Ureter (tissue), 1 donor: Measurements from ENCODE around the gene CDK17. TPM values are rescaled to one million over a fixed set of nuclear protein-coding genes. Genes with fewer than 3 reads are reported as not detected.
"Not testable (repeated sequence)": the region's sequence is repeated elsewhere in the genome, so short reads cannot be mapped to it uniquely, and the experiment has no call there.

Experiments
- DNase-seq: peaks from one replicate; pipeline ENCODE4 v3.0.0-alpha.2; 2020; ENCODE audit warnings: low spot score
- total RNA-seq: library from RNA; stranded (reverse); gene quantifications from one replicate; pipeline ENCODE4 v1.2.4, GENCODE V29; 2023
- donor health status: DM: yes; HTN: yes; CAD: no.

Gene CDK17
- total RNA-seq, 1 donor from 2014 or later = 40.9 TPM

DNA sequence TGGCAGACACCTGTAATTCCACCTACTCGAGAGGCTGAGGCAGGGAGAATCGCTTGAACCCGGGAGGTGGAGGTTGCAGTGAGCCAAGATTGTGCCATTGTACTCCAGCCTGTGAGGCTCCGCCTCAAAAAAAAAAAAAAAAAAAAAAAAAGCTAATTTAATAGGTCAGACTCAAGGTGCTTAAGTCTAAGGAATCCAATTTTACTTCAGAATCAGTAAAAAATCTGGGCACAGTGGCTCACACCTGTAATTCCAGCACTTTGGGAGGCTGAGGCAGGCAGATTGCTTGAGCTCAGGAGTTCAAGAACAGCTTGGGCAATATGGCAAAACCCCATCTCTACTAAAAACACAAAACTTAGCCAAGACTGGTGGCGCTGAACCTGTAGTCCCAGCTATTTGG is 7.0 kb downstream of the CDK17 start:
- DNase-seq = not testable (repeated sequence)

DNA sequence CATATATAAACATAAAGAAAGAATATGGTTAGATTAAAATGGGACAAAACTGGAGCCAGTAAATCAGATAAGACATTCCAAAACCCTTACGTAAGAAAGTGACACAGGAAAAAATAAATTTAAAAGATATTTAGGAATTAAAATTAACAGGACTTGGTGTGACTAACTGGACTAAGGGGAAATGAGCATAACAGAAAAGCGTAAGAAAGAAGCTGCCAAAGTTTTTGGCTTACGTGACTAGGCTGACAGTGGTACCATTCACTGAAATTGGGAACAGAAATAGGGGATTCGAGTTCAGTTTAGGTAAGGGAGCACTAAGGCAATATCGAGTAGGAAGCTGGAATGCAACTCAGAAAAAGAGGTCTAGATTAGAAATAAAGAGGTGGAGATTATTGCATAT is 7.8 kb downstream of the CDK17 start:
- no peak for DNase-seq

DNA sequence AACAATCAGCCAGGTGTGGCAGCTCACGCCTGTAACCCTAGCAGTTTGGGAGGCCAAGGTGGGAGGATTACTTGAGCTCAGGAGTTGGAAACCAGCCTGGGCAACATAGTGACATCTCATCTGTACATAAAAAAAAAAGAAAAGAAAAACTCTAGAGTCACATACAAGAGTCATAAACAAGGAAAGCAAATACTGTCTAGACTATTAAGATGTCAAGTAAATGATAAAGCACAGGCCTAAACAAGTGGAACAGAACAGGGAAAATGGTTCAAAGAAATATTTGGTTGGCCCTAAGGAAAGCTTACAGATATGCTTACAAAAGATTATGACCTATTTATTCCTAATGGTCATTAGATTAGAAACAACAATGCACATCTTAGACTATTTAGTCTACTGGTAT is 12.3 kb downstream of the CDK17 start:
- no peak for DNase-seq

DNA sequence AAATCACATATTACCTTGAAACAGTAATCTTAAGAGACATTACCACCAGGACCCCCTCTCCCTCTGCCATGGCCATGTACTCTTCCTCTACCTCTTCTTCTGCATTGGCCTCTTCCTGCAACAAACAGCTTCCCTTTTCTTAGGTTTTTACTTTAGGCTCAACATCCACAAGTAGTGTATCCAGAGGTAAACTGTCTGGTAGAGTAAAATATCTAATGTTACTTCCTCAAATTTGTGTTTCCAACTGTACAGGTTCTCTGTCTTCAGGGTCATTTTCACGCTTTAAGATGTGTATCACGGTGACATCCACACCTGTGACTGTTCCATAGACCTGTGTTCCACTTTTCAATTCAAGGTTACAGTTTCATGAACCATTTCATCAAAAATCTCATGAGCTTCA is 13.4 kb downstream of the CDK17 start:
- DNase-seq = no peak

DNA sequence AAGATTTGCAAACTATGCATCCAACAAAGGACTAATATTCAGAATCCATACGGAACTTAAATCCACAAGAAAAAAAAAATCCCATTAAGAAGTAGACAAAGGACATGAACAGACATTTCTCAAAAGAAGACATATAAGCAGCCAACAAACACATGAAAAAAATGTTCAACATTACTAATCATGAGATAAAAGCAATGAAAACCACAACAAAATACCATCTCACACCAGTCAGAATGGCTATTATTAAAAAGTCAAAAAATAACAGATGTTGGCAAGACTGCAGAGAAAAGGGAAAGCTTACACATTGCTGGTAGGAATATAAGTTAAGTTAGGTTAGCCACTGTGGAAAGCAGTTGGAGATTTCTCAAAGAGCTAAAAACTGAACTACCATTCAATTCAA is 16.2 kb downstream of the CDK17 start:
- no peak for DNase-seq

DNA sequence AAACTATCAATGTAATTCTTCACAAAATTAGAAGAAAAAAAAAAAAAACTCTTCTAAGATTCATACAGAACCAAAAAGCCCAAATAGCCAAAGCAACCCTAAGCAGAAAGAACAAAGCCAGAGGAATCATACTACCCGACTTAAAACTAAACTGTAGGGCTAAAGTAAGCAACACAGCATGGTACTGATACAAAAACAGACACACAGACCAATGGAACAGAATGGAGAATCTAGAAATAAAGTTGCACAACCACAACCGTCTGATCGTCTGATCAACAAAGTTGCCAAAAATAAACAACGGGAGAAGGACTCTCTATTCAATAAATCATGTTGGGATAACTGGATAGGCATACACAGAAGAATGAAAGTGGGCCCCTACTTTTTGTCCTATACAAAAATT is 16.9 kb downstream of the CDK17 start:
- no peak for DNase-seq

DNA sequence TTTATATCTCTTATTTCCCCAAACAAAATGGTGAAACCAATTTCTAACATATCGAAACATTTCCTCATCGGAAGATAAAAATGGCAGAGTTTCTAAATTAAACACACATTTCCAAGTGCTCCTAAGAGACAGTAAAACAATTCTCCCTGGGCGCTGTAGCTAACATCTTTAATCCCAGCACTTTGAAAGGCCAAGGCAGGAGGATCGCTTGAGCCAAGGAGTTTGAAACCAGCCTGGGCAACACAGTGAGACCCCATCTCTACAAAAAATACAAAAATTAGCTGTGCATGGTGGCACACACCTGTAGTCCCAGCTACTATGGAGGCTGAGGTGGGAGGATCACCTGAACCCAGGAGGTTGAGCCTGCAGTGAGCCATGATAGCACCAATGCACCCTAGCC is 20.5 kb downstream of the CDK17 start:
- DNase-seq = not testable (repeated sequence)

DNA sequence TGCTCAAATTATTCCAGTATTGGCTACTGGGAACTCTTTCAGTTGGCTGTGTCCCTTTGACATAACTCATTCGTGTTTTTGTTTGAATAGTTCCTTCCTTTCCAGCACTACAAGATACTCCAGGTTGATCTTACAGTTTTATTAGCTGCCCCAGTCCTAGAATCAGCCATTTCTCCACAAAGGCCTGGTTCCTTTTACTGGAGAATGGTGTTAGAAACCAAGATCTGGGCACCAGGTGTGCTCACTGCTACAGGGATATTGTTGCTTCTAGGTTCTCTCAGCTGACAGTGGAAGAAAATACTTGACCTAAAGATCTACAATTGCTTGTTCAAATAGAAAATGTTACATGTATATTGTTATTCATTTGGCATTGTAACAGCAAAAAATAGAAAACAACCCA is 21.9 kb downstream of the CDK17 start:
- DNase-seq = no peak

DNA sequence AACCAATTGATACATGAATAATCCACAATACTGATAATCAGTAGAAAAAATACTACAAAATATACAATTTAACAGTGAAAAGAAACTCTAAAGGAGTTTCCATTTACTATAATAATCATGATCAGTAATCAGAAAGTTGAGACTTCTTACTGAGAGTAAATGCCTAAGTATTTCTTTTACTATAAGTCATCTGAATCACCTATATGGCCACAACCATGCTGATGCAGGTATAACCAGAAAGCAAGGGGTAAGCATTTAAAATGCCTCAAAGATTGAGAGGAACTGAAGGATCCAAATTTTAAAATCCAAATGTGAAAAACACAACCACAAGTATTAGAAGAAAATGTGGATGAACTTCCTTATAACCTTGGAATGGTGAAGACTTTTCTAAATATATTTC is 23.4 kb downstream of the CDK17 start:
- DNase-seq = no peak

DNA sequence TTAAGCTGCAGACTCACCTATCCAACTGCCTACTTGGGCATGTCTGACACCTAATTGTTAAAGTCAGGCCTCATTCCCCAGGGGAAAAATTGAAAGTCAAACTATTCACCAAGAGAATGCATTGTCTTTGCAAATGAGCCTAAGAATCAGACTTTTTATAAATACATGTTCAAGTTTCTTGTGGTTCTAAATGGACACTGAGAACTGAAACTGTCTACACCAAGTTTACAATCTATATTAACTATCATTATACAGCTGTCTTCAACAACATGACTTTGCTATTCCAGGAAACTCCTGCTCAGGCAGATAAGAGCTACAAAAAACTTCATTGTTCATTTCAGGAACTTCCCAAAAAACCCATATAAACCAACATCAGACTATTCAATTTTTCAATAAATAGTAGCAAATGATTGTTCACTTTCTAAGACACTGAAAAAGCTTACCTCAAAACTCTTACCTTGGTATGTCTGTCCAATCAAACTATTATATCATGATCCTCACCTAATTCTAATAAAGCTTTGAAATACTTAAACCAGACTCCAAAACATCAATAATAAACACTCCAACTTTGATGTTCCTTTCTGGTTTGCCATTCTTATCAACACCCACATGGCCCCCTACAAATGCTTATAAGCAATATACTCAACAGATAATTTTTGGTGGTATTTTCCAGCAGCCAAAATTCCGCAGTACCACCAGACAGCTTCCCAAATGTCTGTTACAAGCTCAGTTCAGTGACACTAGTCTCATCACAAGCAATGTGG is 24.2 kb downstream of the CDK17 start:
- DNase-seq = no peak

DNA sequence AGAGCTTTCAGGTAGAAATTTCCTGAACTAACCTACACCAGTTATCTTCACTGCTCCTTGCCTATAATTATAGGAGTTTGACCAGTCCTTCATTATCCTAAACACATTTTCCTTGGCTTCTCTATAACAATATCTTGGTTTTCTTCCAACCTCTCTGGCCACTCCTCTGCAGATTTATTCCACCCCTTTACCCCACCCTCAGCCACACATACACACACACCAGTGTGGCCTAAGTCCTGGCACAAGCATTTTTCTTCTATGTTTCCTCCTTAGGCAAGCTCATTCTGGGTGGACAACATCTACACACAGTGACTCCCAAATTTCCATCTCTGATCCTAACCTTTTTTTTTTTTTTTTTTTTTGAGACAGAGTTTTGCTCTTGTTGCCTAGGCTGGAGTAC is 25.1 kb downstream of the CDK17 start:
- DNase-seq = no peak

DNA sequence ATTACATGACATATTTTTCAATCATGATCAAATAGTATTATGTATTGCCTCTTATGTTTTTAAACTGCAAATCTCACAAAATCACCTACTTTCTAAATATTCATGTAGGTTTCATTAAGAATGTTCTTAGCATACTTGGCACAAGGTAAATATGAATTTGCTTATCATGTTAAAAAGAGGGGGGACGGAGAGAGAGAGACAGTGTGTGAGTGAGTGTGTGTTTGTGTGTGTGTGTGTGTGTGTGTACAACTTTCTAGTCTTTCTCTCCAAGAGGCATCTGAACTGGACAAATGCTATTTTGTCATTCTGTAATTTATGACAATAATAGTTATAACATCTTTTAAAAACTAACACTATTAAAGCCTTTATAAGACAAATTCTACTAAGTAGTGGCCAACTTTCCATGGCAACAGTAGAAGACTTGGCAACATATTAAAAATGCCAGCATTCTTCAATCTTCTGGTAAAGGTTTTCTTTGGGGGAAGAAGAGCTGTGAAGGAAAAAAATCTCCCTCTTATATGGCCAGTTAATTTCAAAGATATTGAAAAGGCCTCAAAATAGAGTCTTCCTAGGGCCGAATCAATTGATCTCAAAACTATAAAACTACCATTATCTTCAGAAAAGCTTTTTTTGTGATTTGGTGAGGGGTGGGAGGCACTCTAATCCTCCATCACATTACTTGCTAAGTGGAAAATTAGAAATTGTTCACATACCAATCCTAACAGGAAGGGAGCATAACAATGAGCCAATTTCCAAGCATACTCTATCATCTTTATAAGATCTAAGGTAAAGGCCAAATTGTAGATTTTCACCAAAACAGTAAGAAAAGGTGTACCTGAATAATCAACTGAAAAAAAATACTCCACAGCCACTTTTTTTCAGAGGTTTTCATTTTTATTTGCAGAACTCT is 28.2 kb downstream of the CDK17 start:
- no peak for DNase-seq

DNA sequence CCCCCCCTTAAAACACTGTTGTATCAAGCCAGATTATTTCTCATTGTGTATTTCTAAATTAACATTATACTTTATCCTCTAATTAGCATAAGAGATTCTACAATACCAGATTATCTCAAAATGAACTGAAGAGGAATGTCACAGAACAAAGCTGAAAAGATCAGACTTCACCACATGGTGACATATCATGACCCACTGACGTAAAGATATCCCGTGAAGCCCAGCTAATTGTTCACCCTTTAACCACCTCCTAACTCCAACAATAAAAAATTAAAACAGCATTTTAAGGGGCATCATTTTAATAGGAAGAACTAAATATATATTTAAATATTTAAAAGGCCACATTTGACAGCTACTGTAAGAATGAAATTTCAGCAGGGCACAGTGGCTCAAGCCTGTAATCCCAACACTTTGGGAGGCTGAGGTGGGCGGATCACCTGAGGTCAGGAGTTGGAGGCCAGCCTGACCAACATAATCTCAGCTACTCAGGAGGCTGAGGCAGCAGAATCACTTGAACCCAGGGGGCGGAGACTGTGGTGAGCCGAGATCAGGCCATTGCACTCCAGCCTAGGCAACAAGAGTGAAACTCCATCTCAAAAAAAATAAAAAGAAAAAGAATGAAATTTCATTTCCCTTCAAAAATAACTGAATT is 29.0 kb downstream of the CDK17 start:
- DNase-seq = no peak

DNA sequence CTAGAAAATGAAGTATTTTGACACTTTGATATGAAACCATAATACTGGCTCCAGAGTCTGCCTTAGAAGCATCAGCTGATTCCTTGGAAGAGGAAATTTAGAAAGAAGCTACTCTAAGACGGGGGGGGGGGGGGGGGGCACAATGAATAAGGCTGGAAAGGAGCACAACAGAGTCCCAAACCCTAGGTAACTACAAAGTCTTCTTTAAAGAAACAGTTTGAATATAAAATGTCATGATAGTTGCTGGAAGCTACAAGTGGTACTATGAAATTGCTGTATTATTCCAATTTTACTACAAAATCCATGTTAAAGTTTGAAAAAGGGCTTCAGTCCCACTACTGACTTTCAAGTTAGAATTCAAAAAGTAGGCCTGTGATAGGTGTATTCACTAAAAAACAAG is 31.6 kb downstream of the CDK17 start:
- DNase-seq = no peak

DNA sequence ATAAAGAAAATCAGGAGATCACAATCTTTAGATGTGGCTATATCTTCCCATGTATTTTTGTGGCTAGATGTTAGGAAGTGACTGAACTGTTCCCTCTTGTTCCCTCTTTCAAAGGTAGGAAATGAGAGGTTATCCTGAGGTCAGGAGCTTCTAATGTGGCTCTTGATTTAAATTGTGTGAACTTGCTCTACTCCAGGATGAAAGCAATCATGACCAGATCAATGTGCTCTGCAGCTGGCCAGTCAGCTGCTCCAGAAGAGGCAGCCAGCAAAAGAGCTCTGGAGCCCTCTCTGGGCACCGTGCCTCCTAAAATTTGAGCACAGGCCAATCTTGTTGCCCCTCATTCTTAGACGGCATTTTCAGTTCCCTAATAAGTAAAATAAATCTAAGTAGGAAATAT is 32.0 kb downstream of the CDK17 start:
- DNase-seq = no peak

DNA sequence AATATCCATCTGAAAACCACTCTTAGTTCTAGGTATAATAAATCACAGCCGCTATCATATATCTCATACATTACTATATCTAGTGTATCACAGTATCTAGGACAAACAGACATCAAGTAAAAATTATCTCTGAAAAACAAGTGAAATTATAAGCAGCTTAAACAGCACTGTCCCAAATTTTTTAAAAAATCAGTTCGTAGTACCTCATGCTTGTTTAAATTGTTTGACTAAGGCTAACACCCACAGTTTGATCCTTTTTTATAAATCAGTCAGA is 33.9 kb downstream of the CDK17 start:
- no peak for DNase-seq

DNA sequence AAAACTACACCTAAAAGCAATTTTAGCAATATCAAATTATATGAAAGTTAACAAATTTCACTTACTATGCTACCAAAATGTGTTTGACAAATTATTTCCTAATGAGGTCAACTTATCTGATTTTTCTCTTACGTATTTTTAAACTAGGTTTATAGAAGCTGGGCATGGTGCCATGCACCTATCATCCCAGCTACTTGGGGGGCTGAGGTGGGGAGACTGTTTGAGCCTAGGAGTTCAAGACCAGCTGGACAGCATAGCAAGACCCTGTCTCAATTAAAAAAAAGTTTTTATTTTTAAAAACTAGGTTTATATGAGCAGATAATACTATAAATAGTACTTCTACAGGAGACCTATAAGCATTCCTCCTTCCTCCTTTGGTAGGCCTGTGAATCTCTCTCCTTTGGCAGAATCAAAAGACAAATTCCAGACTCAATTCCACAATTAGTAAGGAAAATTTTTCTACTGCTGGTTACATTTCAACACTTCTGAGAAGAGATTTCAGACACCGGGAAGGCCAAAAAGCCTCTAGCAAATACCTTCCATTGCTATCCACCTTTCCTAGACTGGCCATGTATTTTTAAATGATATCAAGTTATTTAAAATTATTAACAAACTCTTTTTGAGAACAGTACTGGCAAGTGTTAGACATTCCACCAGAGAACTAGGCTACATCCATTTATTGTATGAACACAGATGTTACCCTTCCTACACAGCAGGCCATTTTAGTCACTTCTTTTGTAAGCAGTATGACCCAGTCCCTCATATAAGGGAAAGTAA is 34.4 kb downstream of the CDK17 start:
- no peak for DNase-seq

DNA sequence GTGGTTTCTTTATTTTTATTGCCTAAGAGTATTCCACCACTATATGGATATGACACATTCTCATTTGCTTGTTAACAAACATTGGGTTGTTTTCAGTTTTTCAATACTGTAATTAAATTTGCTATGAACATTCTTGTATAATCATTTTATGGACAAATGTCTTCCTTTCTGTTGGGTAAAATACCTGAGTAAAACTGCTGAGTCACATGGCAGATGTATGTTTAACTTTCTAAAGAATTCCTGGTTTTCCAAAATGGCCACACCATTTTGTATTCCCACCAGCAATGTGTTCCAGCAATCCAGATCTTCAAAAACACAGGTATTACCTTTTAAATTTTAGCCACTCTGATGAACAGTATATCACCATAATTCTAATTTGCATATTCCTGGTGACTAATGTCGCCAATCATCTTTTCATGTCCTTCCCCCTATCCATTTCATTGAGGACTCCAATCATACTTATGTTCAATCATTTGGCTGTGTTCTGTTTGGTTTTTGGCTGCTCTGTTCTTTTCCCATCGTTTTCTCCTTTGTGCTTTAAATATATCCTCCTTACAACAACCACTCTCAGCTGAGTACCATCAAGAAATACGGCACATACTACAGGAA is 36.0 kb downstream of the CDK17 start:
- DNase-seq = no peak

DNA sequence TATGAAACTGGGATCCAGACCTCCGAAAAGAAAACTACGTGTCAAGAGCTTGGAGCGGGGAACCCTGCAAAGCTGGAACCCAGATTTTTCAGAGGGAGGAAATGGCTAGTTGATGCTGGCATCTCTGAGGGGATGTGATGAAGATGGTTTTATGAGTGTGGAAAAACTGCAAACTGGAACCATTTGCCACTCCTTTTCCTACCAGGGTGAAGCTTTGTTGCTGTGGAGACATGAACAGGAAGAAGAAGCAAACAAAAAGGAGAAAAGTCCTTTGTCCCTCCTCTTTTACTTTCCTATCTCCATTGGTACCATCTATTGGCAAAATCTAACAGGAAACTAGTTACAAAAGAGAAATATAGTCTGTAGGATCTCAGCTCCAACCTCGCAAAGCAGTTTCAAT is 39.2 kb downstream of the CDK17 start:
- DNase-seq = no peak

DNA sequence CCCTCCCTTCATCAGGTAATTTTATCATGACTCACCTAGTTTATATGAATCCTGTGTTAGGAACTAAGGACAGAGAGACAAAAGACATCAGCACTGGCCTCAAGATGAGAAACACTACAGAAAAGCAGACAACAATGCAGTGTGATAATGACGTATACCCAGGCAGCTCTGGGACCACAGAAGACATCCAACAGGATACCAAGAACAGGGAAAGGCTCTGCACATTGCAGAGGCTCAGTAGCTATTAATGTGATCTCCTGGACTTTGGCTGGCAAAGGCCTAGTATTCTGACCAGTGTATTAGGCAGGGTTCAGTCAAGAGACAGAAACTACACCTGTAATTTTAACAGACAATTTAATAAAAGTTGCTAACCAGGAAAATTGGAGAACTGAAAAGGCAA is 39.7 kb downstream of the CDK17 start:
- no peak for DNase-seq

DNA sequence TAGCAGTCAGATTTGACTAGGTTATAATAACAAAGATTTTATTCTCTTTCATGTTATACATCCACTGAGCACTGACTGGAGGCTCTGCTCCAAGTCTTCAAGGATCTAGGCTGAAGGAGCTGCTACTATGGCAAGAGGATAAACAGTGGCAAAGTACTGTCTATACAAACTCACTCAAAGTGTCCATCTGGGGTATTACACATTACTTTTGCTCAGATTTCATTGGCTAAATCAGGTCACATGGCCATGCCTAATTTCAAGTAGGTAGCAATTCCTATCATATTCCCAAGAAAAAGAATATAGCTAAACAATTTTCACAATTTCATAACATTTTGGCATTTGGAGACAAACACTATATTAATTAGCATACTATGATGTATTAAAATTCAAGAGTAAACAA is 40.9 kb downstream of the CDK17 start:
- DNase-seq = no peak

DNA sequence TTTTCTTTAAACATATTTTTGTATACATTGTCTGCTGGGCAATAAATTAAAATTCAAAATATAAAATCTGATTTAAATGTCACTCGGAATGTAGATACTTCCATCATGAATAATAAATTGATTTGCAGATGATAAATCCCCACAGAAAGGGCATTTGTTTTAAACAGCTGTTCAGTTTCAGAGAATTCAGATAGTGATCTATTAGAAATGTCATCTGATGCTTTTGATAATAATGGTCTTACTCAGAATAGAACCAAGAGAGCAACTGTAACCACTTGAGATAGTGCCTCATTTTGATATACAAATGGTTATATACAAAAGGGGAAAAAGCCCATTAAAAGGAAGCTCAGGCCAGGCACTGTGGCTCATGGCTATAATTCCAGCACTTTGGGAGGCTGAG is 43.4 kb downstream of the CDK17 start:
- DNase-seq = no peak
